Esophagus squamous epithelium (tissue), 5 donors: ENCODE measurements around the gene MED27. TPM values are rescaled to one million over a fixed set of nuclear protein-coding genes. Genes with fewer than 3 reads are reported as not detected.

Experiments
- DNase-seq: peaks from one replicate; lab custom pipeline; 2025; lab: John Stamatoyannopoulos, UW
- H3K27ac ChIP-seq, 4 donors: fragments of 200-600 bp; sonication (generic); one replicate each; pipeline ENCODE4 v1.5.1; 2016 to 2019; ENCODE audit warnings: mild to moderate bottlenecking in 1 of 4
- H3K27me3 ChIP-seq, 4 donors: fragments of 200-600 bp; sonication (generic); 1 replicate in 3 of 4; 2 replicates in 1 of 4; pipeline versions ENCODE4 v1.5.1 to v1.6.0; 2017 to 2021; ENCODE audit warnings: antibody characterized with exemption in 1 of 4
- H3K36me3 ChIP-seq, 3 donors: fragments of 200-600 bp; sonication (generic); one replicate each; pipeline ENCODE4 v1.5.1; 2016 to 2019
- H3K4me1 ChIP-seq, 3 donors: fragments of 200-600 bp; sonication (generic); one replicate each; pipeline ENCODE4 v1.5.1; 2017 to 2019
- H3K4me3 ChIP-seq, 4 donors: fragments of 200-600 bp; sonication (generic); 1 replicate in 3 of 4; 2 replicates in 1 of 4; pipeline ENCODE4 v1.5.1; 2016 to 2019; ENCODE audit warnings: mild to moderate bottlenecking in 2 of 4, moderate library complexity in 1 of 4
- H3K9me3 ChIP-seq, 3 donors: fragments of 200-600 bp; sonication (generic); one replicate each; pipeline ENCODE4 v1.5.1; 2016 to 2019
- CTCF ChIP-seq, 6 experiments: fragments of 450-650 bp in 4 of 6; fragments of 200-600 bp in 2 of 6; sonication (generic) in 2 of 6; IDR thresholded peaks; one replicate each; pipeline ENCODE4 v1.5.1; 2016 to 2019; ENCODE audit warnings: antibody characterized with exemption in 6 of 6, mild to moderate bottlenecking in 4 of 6, moderate library complexity in 4 of 6
- POLR2A ChIP-seq, 4 donors: fragments of 450-650 bp; IDR thresholded peaks; one replicate each; pipeline ENCODE4 v1.6.1; 2017; ENCODE audit warnings: antibody characterized with exemption in 4 of 4, mild to moderate bottlenecking in 4 of 4, moderate library complexity in 3 of 4
- WGBS, 2 donors: methylation state at CpG; one replicate each; pipeline ENCODE4 v1.1.5; 2018; 5-methylcytosine and 5-hydroxymethylcytosine counted together
- intact Hi-C: fragments of 100-400 bp; cut with DNase I; formaldehyde crosslinking; loops from one replicate; pipeline ENCODE4 v1.15.0; 2022
- total RNA-seq, 4 donors: library from RNA; depleted of rRNA; stranded (reverse); fragments of >200 nt; gene quantifications; one replicate each; pipeline ENCODE4 v1.1.0, GENCODE V29; 2016
- donor health status: DM: yes; HTN: yes; CAD: no.

Gene MED27
- total RNA-seq, 4 donors from 2014 or later: 10.6 to 20.0 (median 17.6) TPM

- Histone ChIP-seq H3K36me3 (peaks cover 0 to 30% (median 0%) of the 10 kb centered on the region in 3 donors), H3K4me3 (no peak overlapping the region), H3K27ac (no peak overlapping the region), H3K4me1 (no peaks in the 10 kb centered on the region), H3K9me3 (no peaks in the 10 kb centered on the region), H3K27me3 (no peaks in the 10 kb centered on the region)
- 78 to 95% methylated on average over 7 to 14 of the region's 17 CpGs for WGBS, 2 donors
- intact Hi-C loops: no loop called here
- no peak for DNase-seq
- TF ChIP-seq POLR2A (IDR thresholded peaks at IDR 0.05) (no peak), CTCF (IDR thresholded peaks at IDR 0.05) (no peak)
Measured at GRCh38 chr9:131875828-131876485, 203.7 kb downstream of the MED27 start.

DNA sequence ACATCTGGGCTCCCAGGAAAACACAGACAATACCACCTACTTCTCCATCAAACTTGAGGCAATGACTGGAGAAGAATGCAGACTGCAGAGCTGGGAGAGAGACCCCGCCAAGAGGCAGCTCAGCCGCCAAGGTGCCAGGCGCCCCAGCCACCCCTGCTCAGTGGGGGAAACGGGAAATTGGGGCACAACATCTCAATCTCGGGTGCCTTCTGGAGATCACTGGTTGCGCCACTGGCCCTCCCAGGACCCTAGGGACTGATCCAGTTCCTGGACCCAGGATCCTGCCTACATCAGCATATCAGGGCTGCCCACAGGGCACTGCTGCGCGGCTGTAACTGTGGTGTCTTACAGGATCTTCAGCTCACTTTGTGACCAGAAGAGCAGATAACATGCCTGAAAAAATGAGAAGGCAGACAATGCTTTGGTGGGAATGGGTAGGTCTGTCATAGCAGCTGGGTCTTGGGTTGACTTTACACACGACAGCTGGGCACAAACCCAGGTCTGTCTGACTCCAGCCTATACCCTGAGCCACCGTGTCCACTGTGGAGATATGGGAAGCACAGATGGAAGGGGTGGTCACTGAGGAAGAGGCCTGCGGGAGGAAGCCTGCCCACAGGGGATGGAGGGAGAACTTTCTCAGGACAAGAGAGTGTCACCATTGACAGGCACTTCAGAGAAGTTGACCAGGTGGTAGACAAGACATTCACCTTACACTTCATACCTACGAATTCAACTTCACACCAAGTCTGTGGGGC, 204.6 kb downstream of the MED27 start:
- Histone ChIP-seq H3K4me3 (no peak overlapping the region), H3K27me3 (no peaks in the 10 kb centered on the region), H3K27ac (no peak overlapping the region), H3K4me1 (no peaks in the 10 kb centered on the region), H3K9me3 (no peaks in the 10 kb centered on the region), H3K36me3 (peaks cover 0 to 33% (median 0%) of the 10 kb centered on the region in 3 donors)
- intact Hi-C loops: no loop called here
- DNase-seq: no peak
- whole genome bisulfite sequencing, 2 donors: 91 to 95% methylated on average over 4 to 6 of the region's 12 CpGs
- TF ChIP-seq POLR2A (IDR thresholded peaks at IDR 0.05): no peak
- TF ChIP-seq CTCF (IDR thresholded peaks at IDR 0.05): no peak

GRCh38 chr9:131874447-131874846, 205.2 kb downstream of the MED27 start:
- Histone ChIP-seq H3K36me3 (peaks cover 0 to 30% (median 0%) of the 10 kb centered on the region in 3 donors), H3K4me1 (no peaks in the 10 kb centered on the region), H3K9me3 (no peaks in the 10 kb centered on the region), H3K27ac (no peak overlapping the region), H3K27me3 (no peaks in the 10 kb centered on the region), H3K4me3 (no peak overlapping the region)
- TF ChIP-seq CTCF (IDR thresholded peaks at IDR 0.05): no peak
- TF ChIP-seq POLR2A (IDR thresholded peaks at IDR 0.05): no peak
- DNase-seq: no peak
- 83 to 91% methylated on average over 11 to 12 of the region's 12 CpGs for WGBS, 2 donors
- intact Hi-C loops: no loop called here

DNA sequence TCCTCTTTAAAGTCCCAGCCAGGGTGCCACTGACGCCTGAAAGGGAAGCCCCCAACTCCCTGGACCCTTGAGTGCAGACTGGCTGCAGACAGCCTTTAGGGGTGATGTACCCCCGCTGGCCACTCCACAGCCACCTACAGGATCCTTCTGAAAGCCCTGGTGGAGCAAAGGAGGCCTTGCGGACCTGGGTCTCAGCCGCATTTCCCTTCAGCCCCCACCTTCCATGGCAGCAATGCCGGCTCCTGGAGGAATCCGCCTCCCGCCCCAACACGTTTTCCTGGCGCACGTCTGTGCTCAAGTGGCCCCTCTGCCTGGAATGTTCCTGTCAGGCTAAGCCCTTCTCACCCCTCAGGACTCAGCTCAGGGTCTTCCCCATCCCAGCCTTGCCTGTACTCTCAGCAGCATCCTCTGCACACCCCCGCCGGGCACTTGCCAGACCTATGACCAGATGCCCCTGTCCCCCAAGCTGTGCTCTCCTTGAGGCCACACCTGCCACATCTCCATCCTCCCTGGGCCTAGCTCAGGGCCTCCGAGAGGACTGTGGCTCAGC, 205.7 kb downstream of the MED27 start:
- TF ChIP-seq CTCF (IDR thresholded peaks at IDR 0.05): no peak
- TF ChIP-seq POLR2A (IDR thresholded peaks at IDR 0.05): no peak
- no peaks in the 10 kb centered on the region for H3K27me3 ChIP-seq
- peaks cover 0 to 25% (median 0%) of the 10 kb centered on the region in 3 donors for H3K36me3 ChIP-seq
- H3K9me3 ChIP-seq: no peaks in the 10 kb centered on the region
- H3K4me1 ChIP-seq: no peaks in the 10 kb centered on the region
- no peak overlapping the region for H3K4me3 ChIP-seq
- DNase-seq: no peak
- H3K27ac ChIP-seq: no peak overlapping the region
- WGBS, 2 donors: 78 to 94% methylated on average over 11 to 12 of the region's 13 CpGs
- intact Hi-C loops: no loop called here

DNA sequence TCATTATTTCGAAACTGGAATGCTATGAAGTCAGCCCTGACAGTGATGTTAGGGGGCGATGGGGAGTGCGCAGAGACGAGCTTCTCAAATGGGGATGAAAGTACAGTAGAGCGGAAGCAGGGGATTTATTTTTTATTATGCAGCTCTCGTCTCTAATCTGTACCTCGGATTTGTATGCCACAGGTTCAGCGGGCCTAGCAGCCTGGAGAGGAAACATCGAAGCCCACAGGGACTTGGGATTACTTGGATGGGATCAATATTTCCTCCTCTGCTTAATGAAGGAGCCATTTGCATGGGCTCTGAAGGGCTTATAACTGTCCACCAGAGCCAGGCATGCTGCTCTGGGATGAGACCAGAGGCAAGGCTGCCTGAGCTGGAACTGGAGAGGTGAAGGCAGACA, 206.3 kb downstream of the MED27 start:
- no peak overlapping the region for H3K27ac ChIP-seq
- no peak overlapping the region for H3K4me3 ChIP-seq
- no peaks in the 10 kb centered on the region for H3K27me3 ChIP-seq
- TF ChIP-seq CTCF (IDR thresholded peaks at IDR 0.05) (no peak), POLR2A (IDR thresholded peaks at IDR 0.05) (no peak)
- H3K9me3 ChIP-seq: no peaks in the 10 kb centered on the region
- intact Hi-C loops: no loop called here
- H3K36me3 ChIP-seq: peaks cover 0 to 23% (median 0%) of the 10 kb centered on the region in 3 donors
- DNase-seq: no peak
- no peaks in the 10 kb centered on the region for H3K4me1 ChIP-seq
- WGBS, 2 donors: 91 to 95% methylated on average over 8 to 9 of the region's 9 CpGs
